Measurements from ENCODE around the gene MBD5. TPM values are rescaled to one million over a fixed set of nuclear protein-coding genes. Genes with fewer than 3 reads are reported as not detected.
"Not testable (repeated sequence)": the region's sequence is repeated elsewhere in the genome, so short reads cannot be mapped to it uniquely, and the experiment has no call there.

MBD5 gene
- total RNA-seq, 1 donor = 25.1 TPM

GRCh38 chr2:148543088-148543540 is 522.2 kb downstream of the MBD5 start:
- peaks cover 41% of the 10 kb centered on the region for H3K4me1 ChIP-seq (ENCODE audit: insufficient read depth, low read length)

GRCh38 chr2:148545390-148546256 is 524.7 kb downstream of the MBD5 start:
- H3K4me3 ChIP-seq (ENCODE audit: low read length) = no peak overlapping the region
- H3K27me3 ChIP-seq (ENCODE audit: insufficient read depth, low read length) = no peaks in the 10 kb centered on the region
- H3K4me1 ChIP-seq (ENCODE audit: insufficient read depth, low read length) = peaks cover 34% of the 10 kb centered on the region
- no peaks in the 10 kb centered on the region for H3K9me3 ChIP-seq (ENCODE audit: low read depth, low read length)

More at GRCh38 chr2:148543088-148543540, 522.2 kb downstream of the MBD5 start:
- H3K9me3 ChIP-seq (ENCODE audit: low read depth, low read length); H3K4me3 ChIP-seq (ENCODE audit: low read length); H3K27me3 ChIP-seq (ENCODE audit: insufficient read depth, low read length): not testable (repeated sequence)

DNA sequence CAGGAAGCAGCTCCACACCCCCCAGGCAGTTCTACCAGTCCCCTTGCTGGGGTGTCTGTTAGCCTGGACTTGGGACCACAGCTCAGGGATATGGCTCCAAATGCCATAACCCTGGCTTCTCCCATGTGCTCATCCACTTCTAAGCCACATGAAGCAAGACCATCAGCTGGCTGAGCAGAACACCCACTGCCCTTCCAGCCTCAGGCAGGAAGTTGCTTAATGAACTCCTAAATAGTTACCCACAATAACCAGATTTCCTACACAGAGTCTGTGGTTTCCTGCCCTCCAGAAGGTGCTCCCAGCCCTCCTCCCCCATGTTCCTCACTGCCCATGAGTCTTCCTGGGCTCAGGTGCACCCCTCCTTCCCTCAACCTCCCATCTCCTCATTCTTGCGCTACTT is 525.4 kb downstream of the MBD5 start:
- Histone ChIP-seq H3K4me3 (ENCODE audit: low read length) (no peak overlapping the region), H3K27me3 (ENCODE audit: insufficient read depth, low read length) (no peaks in the 10 kb centered on the region), H3K9me3 (ENCODE audit: low read depth, low read length) (no peaks in the 10 kb centered on the region)

GRCh38 chr2:148548716-148549400 is 528.0 kb downstream of the MBD5 start:
- H3K4me1 ChIP-seq (ENCODE audit: insufficient read depth, low read length) = peaks cover 38% of the 10 kb centered on the region
- no peaks in the 10 kb centered on the region for H3K9me3 ChIP-seq (ENCODE audit: low read depth, low read length)

More for the DNA sequence above, 525.4 kb downstream of the MBD5 start:
- H3K4me1 ChIP-seq (ENCODE audit: insufficient read depth, low read length) = peaks cover 27% of the 10 kb centered on the region

DNA sequence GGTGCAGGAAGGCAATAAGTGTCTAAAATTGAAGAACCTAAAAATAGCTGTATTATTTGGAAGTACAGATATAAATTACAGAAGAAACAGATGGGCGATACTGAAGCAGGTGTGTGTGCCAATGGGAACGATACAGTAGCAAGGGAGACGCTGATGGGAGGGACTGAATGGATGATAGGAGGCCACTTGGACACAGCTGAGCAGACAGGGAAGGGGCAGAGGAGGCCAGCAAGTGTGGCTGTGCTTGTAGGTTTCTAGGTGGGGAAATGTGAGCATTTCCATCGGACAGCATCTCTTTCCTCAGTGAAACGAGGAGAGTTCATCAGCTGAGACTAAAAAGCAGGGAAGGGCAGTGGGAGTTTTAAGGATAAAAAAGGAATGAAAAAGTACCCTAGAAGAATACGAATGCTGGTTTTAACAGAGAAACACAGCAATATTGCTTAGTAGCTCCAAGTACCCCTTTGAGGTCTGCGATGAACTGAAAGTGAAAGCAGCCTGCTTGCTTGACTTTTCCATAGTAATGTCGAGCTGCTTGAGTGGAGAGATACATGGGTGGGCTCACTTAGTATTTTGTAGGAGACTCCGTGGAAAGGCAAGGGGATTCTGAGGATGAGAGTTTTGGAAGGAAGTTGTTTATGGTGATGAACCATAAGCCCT is 531.9 kb downstream of the MBD5 start:
- Histone ChIP-seq H3K27me3 (ENCODE audit: insufficient read depth, low read length) (no peaks in the 10 kb centered on the region), H3K4me3 (ENCODE audit: low read length) (peak overlapping the region; percentile 57), H3K4me1 (ENCODE audit: insufficient read depth, low read length) (peaks cover 11% of the 10 kb centered on the region), H3K9me3 (ENCODE audit: low read depth, low read length) (no peaks in the 10 kb centered on the region)

More at GRCh38 chr2:148548716-148549400, 528.0 kb downstream of the MBD5 start:
- no peak overlapping the region for H3K4me3 ChIP-seq (ENCODE audit: low read length)
- H3K27me3 ChIP-seq (ENCODE audit: insufficient read depth, low read length) = no peaks in the 10 kb centered on the region

- Histone ChIP-seq H3K4me1 (ENCODE audit: insufficient read depth, low read length) (peaks cover 11% of the 10 kb centered on the region), H3K4me3 (ENCODE audit: low read length) (peak overlapping the region; percentile 57), H3K9me3 (ENCODE audit: low read depth, low read length) (no peaks in the 10 kb centered on the region), H3K27me3 (ENCODE audit: insufficient read depth, low read length) (no peaks in the 10 kb centered on the region)
Measured at GRCh38 chr2:148553332-148553887, 532.5 kb downstream of the MBD5 start.

DNA sequence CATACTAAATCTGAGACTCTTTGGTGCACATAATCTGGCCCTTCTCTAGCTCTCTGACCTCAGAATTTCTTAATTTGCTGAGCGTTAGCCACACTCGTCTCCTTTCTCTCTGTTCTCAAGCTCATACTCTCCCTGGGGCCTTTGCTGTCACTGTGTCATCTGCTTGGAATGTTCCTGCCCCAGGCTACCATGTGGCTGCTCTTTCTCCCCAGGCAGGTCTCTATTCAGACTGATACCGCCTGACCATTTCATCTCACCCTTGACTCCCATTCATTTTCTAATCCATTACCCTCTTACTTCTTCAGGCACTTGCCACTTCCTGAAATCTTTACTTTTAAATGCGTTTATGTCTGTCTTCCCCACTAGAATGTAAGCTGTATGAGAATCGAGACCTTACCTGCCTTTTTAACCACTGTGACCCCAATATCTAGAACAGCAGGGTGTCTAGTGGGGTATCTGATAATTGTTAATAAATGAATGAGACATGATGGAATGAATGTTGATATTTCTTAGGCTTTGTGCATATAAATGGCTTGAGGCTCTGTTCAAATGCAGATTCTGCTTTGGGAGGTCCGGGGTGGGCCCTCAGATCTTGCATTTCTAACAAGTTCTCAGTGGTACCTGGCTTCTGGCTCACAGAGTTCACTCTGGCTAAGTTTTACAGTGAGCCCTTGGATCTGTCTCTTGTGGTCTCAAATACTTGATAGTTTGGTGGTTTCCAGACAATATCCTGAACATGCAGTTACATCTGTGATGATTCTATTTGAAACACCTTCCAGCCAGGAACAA is 533.8 kb downstream of the MBD5 start:
- Histone ChIP-seq H3K4me3 (ENCODE audit: low read length) (no peak overlapping the region), H3K27me3 (ENCODE audit: insufficient read depth, low read length) (no peaks in the 10 kb centered on the region), H3K9me3 (ENCODE audit: low read depth, low read length) (no peaks in the 10 kb centered on the region), H3K4me1 (ENCODE audit: insufficient read depth, low read length) (peaks cover 11% of the 10 kb centered on the region)

DNA sequence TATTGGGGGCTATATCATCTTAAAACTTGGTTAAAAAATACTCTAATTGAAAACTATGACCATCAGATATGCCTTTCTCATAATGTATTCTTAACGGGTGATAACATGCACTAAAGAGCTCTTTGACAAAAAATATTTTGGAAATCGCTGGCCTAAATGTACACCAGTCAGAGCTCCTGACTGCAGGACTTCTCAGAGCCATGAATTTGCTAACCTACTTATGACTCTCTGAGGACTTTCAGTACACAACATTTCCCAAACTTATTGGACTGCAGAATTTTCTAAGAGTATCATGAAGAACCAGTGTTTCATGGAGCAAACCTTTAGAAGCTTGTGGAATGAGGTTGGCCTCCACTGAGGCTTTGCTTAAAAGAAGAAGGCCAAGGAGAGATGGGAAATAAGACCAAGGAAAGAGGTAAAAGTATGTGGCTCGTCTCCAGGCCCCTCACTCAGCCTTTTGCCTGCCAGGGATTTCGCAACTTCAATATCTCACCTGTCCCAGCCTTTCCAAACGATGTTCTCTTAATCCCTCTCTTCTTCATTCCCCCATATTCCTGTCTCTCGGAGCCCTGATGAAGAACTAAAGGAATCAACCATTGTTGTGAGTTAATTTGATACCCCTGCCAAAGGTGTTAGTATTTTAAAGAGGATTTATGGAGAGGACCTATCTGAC is 534.9 kb downstream of the MBD5 start:
- H3K27me3 ChIP-seq (ENCODE audit: insufficient read depth, low read length) = no peaks in the 10 kb centered on the region
- H3K4me1 ChIP-seq (ENCODE audit: insufficient read depth, low read length) = peaks cover 11% of the 10 kb centered on the region
- no peaks in the 10 kb centered on the region for H3K9me3 ChIP-seq (ENCODE audit: low read depth, low read length)
- no peak overlapping the region for H3K4me3 ChIP-seq (ENCODE audit: low read length)

DNA sequence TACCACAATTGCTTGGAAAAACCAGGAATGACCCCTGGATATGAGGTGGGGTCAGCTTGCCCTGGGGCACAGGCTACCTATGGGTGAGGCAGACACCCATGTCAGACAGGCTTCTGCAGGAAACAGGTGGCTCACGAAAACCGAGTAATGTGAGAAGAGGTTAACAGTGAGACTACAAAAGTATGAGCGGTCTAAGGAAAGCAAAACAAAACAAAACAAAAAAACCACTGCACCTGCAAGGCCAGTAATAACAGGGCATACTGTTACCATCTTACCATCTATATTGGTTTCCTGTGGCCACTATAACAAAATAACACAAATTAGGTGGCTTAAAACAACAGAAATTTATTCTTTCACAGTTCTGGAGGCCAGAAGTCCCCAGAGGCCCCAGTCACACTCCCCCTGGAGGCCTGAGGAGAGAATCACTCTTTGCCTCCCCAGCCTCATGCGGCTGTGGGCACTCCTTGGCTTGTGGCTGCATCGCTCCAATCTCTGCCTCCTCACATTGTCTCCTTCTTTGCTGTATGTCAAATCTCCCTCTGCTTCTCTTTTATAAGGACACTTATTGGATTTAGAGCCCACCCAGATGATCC is 537.0 kb downstream of the MBD5 start:
- no peaks in the 10 kb centered on the region for H3K27me3 ChIP-seq (ENCODE audit: insufficient read depth, low read length)
- H3K9me3 ChIP-seq (ENCODE audit: low read depth, low read length) = no peaks in the 10 kb centered on the region
- H3K4me3 ChIP-seq (ENCODE audit: low read length) = no peak overlapping the region
- H3K4me1 ChIP-seq (ENCODE audit: insufficient read depth, low read length) = peaks cover 6% of the 10 kb centered on the region

DNA sequence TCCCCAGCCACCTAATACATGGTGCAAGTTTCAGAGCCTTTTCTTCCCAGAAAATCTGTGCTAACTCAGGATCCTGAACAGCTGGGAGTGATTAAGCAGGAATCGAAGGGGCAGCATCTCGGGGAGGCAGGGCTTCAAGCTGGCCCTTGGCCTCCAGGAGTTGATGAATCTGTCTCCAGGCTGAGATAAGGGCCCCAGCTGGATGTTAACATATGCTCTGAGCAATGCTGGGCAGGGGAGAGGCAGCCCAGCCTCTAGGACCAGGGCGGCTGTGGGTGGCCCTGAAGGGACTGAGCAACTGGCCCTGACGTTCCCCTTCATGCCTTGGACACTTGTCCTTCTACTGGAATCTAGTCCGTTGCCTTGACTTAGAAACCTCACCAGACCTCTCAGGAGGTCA is 539.6 kb downstream of the MBD5 start:
- H3K4me3 ChIP-seq (ENCODE audit: low read length) = no peak overlapping the region
- H3K27me3 ChIP-seq (ENCODE audit: insufficient read depth, low read length) = no peaks in the 10 kb centered on the region
- H3K9me3 ChIP-seq (ENCODE audit: low read depth, low read length) = no peaks in the 10 kb centered on the region
- no peaks in the 10 kb centered on the region for H3K4me1 ChIP-seq (ENCODE audit: insufficient read depth, low read length)

DNA sequence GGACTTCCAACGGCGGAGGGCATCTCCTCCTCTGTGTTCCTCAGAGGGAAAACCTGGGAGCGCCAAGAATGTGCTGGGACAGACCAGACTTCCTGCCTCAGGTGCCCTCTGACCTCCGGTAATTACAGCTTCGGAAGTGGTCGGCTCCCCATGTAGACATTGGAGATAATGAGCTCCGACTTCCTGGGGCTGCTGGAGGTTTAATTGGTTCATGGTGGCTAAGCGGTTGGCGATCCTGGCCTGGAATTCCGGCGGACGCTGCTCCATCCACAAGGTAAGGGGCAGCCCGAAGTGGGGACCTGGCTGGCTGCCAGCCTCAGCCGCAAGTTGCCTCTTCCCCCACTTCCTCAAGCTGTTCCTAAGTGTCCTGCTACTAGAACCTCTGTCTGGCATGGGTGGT is 540.5 kb downstream of the MBD5 start:
- Histone ChIP-seq H3K4me1 (ENCODE audit: insufficient read depth, low read length) (no peaks in the 10 kb centered on the region), H3K4me3 (ENCODE audit: low read length) (no peak overlapping the region), H3K9me3 (ENCODE audit: low read depth, low read length) (no peaks in the 10 kb centered on the region), H3K27me3 (ENCODE audit: insufficient read depth, low read length) (no peaks in the 10 kb centered on the region)

- no peaks in the 10 kb centered on the region for H3K9me3 ChIP-seq (ENCODE audit: low read depth, low read length)
- no peak overlapping the region for H3K4me3 ChIP-seq (ENCODE audit: low read length)
- no peaks in the 10 kb centered on the region for H3K4me1 ChIP-seq (ENCODE audit: insufficient read depth, low read length)
- no peaks in the 10 kb centered on the region for H3K27me3 ChIP-seq (ENCODE audit: insufficient read depth, low read length)
Measured at GRCh38 chr2:148565272-148565894, 544.5 kb downstream of the MBD5 start.

Data from mononuclear cell (primary cell).